Measurements from ENCODE around the gene AFG3L2. TPM values are rescaled to one million over a fixed set of nuclear protein-coding genes. Genes with fewer than 3 reads are reported as not detected.

The AFG3L2 gene
- total RNA-seq, 2 experiments from 2014 or later: 39.6 to 50.9 TPM

DNA sequence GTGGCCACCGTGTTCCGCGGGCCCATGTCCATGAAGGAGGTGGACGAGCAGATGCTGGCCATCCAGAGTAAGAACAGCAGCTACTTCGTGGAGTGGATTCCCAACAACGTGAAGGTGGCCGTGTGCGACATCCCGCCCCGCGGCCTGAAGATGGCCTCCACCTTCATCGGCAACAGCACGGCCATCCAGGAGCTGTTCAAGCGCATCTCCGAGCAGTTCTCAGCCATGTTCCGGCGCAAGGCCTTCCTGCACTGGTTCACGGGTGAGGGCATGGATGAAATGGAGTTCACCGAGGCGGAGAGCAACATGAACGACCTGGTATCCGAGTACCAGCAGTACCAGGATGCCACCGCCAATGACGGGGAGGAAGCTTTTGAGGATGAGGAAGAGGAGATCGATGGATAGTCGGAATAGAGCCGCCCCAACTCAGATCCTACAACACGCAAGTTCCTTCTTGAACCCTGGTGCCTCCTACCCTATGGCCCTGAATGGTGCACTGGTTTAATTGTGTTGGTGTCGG, 51.2 kb downstream of the AFG3L2 start:
- DNase-seq: no peak
- CTCF ChIA-PET: no interaction called here
- H3K27ac Mint-ChIP-seq: no peak overlapping the region
- H3K4me1 Mint-ChIP-seq: peaks cover 16% of the 10 kb centered on the region
- H3K9me3 Mint-ChIP-seq (ENCODE audit: low read depth): no peaks in the 10 kb centered on the region
- H3K36me3 Mint-ChIP-seq: peaks cover 42% of the 10 kb centered on the region
- no peaks in the 10 kb centered on the region for H3K27me3 Mint-ChIP-seq
- no peak for ATAC-seq
- H3K4me3 Mint-ChIP-seq: no peak overlapping the region

DNA sequence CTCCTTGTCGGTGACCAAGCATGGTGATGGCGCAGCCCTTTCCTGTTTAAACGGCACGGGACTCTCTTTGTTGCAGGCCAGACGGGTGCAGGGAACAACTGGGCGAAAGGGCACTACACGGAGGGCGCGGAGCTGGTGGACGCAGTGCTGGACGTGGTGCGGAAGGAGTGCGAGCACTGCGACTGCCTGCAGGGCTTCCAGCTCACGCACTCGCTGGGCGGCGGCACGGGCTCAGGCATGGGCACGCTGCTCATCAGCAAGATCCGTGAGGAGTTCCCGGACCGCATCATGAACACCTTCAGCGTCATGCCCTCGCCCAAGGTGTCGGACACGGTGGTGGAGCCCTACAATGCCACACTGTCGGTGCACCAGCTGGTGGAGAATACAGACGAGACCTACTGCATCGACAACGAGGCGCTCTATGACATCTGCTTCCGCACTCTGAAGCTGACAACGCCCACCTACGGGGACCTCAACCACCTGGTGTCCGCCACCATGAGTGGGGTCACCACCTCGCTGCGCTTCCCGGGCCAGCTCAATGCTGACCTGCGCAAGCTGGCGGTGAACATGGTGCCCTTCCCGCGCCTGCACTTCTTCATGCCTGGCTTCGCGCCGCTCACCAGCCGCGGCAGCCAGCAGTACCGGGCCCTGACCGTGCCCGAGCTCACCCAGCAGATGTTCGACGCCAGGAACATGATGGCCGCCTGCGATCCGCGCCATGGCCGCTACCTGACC, 51.9 kb downstream of the AFG3L2 start:
- CTCF ChIA-PET: no interaction called here
- H3K36me3 Mint-ChIP-seq: peaks cover 39% of the 10 kb centered on the region

DNA sequence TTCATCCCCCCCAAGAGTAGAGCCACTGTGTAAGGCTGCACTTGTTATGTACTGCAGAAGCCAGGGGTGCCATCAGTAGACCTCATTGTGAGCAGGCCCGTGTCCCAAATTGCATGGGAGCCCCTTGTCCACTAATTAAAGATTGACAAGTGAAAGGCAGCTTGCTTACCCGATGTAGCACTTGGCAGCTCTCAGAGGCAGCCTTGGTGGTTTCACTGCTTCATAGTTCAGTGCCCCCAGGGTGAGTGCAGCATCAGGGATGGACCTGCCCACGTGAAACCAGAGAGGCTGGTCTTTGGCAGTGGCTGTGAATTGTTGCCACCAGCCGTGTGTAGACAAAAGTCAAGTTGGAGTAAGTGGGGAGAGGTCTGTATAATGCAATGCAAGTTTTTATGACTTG, 55.7 kb downstream of the AFG3L2 start:
- ATAC-seq: no peak
- H3K36me3 Mint-ChIP-seq: peaks cover 21% of the 10 kb centered on the region
- no peak overlapping the region for H3K4me3 Mint-ChIP-seq
- DNase-seq: no peak
- H3K9me3 Mint-ChIP-seq (ENCODE audit: low read depth): no peaks in the 10 kb centered on the region
- no peaks in the 10 kb centered on the region for H3K27me3 Mint-ChIP-seq
- CTCF ChIA-PET: no interaction called here
- peaks cover 2% of the 10 kb centered on the region for H3K4me1 Mint-ChIP-seq
- no peak overlapping the region for H3K27ac Mint-ChIP-seq

More for the DNA sequence above, 51.9 kb downstream of the AFG3L2 start:
- DNase-seq: no peak
- no peak for ATAC-seq
- Mint-ChIP-seq H3K9me3 (ENCODE audit: low read depth) (no peaks in the 10 kb centered on the region), H3K4me3 (no peak overlapping the region), H3K4me1 (peaks cover 16% of the 10 kb centered on the region), H3K27ac (no peak overlapping the region), H3K27me3 (no peaks in the 10 kb centered on the region)

DNA sequence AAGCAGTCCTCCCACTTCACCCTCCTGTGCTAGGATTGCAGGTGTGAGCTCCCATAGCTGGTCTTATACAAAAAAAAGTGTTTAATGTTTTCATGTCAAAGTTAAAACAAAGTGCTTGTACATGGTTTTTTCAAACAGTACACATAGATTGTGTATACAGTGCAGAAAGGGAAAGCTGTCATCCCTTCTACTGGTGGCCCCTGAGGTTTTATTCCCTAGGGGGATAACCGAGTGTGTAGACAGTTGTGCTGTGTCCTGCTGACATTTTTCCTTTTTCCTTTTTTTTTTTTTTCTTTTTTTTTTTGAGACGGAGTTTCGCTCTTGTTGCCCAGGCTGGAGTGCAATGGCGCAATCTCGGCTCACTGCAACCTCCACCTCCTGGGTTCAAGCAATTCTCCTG, 58.2 kb downstream of the AFG3L2 start:
- no peak overlapping the region for H3K4me3 Mint-ChIP-seq
- H3K4me1 Mint-ChIP-seq: no peaks in the 10 kb centered on the region
- CTCF ChIA-PET: interaction anchor here (2.9 kb wide), 1 partner anchor 10 kb away, joined by 14 read pairs; no protein-coding TSS in a partner anchor
- no peak overlapping the region for H3K27ac Mint-ChIP-seq
- no peaks in the 10 kb centered on the region for H3K27me3 Mint-ChIP-seq
- ATAC-seq (no peak), DNase-seq (no peak)
- peaks cover 5% of the 10 kb centered on the region for H3K36me3 Mint-ChIP-seq
- no peaks in the 10 kb centered on the region for H3K9me3 Mint-ChIP-seq (ENCODE audit: low read depth)

DNA sequence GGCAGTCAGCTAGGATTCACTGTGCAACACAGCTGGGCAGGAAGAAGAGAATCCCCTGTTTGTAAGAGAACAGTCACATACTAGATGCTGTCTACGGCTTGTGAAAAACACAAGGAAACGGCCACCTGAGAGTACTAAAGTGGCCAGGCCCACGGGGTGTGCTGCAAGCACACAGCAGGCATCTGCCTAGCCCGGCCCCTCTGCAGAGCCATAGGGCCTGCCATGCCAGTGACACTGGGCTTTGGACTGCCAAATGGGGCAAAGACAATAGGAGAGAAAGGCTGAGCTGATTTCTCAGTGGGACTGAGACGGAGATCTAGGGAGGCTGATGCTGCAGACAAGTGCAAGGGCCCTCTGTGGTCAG, 58.7 kb downstream of the AFG3L2 start:
- Mint-ChIP-seq H3K4me1 (no peaks in the 10 kb centered on the region), H3K9me3 (ENCODE audit: low read depth) (no peaks in the 10 kb centered on the region), H3K36me3 (peaks cover 5% of the 10 kb centered on the region), H3K27ac (no peak overlapping the region), H3K27me3 (no peaks in the 10 kb centered on the region), H3K4me3 (no peak overlapping the region)
- ATAC-seq (no peak), DNase-seq (no peak)
- CTCF ChIA-PET: interaction anchor here (2.9 kb wide), 1 partner anchor 11 kb away, joined by 14 read pairs; no protein-coding TSS in a partner anchor

DNA sequence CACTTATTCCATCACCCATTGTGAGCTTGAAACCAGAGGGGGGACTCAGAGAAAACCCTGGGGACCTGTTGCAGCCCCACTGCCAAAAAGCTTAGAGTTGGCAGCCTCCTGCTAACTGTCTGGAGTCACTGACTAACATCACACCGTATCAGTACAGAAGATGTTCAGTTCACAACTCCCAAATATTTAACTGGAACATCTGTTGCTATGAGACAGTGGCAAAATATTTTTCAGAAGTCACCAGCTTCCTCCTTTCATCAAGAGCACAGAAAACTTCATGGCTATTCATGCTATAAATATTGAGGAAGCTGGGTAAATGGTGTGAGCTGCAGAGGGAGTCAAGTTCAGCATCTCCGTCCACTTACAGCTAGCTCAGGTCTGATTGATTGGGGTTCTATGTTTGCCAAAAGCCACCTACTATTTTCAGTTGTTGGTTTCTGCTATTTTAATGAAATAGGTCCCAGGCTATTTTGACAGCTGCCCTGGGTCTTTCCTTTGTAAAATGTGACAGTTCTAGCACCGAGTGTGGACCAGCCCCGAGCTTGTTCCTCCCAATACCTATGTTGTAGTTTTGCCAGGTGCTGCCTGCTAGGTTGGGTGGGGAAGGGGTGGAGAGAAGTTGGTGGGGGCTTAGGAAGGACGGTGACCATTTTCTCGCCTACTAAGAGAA, 59.2 kb downstream of the AFG3L2 start:
- no peak for DNase-seq
- Mint-ChIP-seq H3K9me3 (ENCODE audit: low read depth) (no peaks in the 10 kb centered on the region), H3K36me3 (peaks cover 6% of the 10 kb centered on the region), H3K4me3 (no peak overlapping the region), H3K4me1 (no peaks in the 10 kb centered on the region), H3K27me3 (peaks cover 2% of the 10 kb centered on the region), H3K27ac (no peak overlapping the region)
- CTCF ChIA-PET: interaction anchor here (2.9 kb wide), 1 partner anchor 11 kb away, joined by 14 read pairs; no protein-coding TSS in a partner anchor
- no peak for ATAC-seq

DNA sequence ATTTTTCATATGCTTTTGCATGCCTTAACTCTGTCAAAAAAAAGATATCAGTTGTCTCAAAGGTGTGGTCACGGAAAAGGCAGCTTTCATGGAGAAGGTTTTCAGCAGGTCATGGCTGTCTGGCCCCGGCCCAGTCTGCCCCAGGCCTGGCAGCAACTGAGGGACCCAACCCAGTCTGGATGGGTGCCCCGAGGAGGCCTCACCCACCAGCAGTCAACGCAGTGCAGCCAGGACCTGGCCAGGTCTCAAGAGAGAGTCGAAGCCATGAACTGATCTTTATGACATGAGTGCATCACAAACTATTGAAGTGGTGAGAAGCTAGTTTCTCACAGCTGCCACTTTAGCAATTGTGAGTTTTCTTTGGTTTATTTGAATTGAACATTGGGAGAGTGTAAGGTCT, 61.1 kb downstream of the AFG3L2 start:
- CTCF ChIA-PET: interaction anchor here (1.6 to 3.0 kb wide), 3 partner anchors 13 to 43 kb away, joined by 3 to 14 read pairs (median 13); no protein-coding TSS in a partner anchor
- Mint-ChIP-seq H3K4me3 (no peak overlapping the region), H3K9me3 (ENCODE audit: low read depth) (peaks cover 3% of the 10 kb centered on the region), H3K27ac (no peak overlapping the region), H3K27me3 (peaks cover 7% of the 10 kb centered on the region), H3K4me1 (no peaks in the 10 kb centered on the region), H3K36me3 (peaks cover 10% of the 10 kb centered on the region)
- DNase-seq (no peak), ATAC-seq (no peak)

DNA sequence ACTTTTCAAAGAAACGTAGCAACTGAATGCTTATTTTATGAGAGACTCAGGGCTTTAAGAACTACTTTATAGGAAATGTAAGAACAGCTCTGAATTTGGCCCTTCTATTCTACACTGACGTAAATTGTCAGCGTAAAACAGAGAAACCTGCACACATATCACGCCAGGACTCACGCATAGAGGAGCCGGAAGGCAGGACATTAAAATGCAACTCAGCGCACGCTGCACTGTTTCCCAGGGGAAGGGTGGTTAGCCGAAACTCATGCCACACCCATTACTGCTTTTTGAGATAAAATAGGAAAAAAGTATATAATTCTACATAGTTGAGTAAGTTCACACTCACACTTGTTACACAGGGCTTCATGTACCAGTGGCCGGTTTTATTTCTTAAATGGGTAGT, 61.5 kb downstream of the AFG3L2 start:
- Mint-ChIP-seq H3K36me3 (peaks cover 14% of the 10 kb centered on the region), H3K9me3 (ENCODE audit: low read depth) (peaks cover 3% of the 10 kb centered on the region), H3K27me3 (peaks cover 9% of the 10 kb centered on the region), H3K4me1 (no peaks in the 10 kb centered on the region), H3K4me3 (no peak overlapping the region), H3K27ac (no peak overlapping the region)
- DNase-seq (no peak), ATAC-seq (no peak)
- CTCF ChIA-PET: interaction anchor here (1.6 to 3.0 kb wide), 2 partner anchors 13 to 42 kb away, joined by 3 to 13 read pairs; no protein-coding TSS in a partner anchor

DNA sequence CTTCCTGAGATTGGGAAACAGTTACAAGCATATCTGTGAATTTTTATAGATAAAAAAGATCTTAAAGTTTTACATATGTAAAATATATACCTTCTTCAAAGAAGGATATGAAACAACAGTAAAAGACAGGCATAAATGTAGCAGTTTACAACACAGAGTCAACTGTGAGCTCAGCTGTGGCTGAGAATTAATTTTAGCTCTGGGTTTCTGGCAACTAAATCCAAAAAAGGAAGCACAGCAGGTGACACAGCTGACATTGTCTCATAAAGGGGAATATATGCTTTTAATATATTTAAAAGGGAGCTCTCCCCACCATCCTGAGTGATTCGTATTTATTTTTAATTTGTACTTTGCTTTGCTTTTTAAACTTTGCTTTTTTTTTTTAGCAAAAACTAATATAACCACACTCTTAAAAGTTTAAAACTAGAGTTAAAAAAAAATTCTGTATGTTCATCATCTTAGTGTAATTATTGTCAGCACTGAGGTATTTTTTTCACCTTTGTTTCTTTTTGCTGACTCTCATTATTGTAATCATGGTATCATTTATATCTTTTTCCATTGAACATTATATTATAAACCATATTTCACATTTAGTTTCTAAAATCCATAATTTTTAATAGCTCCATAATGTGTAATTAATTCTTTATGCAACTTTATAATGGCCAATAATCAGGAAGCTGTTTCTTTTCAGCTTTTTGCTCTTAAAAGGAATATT, 62.3 kb downstream of the AFG3L2 start:
- CTCF ChIA-PET: interaction anchor here (1.6 to 3.0 kb wide), 2 partner anchors 14 to 42 kb away, joined by 3 to 13 read pairs; no protein-coding TSS in a partner anchor
- no peak for DNase-seq
- Mint-ChIP-seq H3K27me3 (peaks cover 11% of the 10 kb centered on the region), H3K36me3 (peaks cover 16% of the 10 kb centered on the region), H3K4me3 (no peak overlapping the region), H3K27ac (no peak overlapping the region), H3K9me3 (ENCODE audit: low read depth) (peaks cover 3% of the 10 kb centered on the region), H3K4me1 (peaks cover 1% of the 10 kb centered on the region)
- no peak for ATAC-seq

DNA sequence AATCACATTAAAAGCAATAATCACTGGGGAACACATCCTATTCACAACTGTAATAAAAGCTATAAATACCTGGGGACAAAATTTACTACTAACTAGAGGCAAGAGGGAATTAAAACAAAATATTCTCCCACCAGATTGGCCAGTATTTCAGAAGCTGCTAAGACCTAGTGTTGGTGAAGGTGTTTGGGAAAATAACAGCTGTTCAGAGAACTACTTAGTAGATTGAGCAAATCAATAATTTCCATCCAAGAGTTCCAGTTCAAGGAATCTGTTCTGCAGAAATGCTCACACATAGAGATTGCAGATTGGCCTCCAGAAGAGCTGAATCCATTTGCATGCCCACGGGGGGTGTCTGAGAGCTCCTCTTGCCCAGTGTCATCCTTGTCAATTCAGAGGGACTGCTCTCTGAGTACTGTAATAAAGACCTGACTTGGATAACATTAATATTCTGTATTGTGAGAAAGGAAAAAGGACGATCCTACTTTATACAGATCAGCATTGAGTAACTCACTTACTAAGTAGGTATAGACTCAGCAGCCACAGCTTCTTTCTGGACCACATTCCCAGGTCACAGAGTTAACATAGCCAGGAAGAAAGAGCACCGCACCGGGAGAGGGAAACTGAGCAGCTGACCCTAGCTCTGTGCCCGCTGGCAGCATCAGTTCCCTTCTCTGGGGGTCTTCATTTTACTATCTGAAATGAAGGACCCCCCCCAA, 63.3 kb downstream of the AFG3L2 start:
- ATAC-seq: no peak
- no peak for DNase-seq
- CTCF ChIA-PET: interaction anchor here (3.0 kb wide), 1 partner anchor 15 kb away, joined by 13 read pairs; no protein-coding TSS in a partner anchor
- peaks cover 21% of the 10 kb centered on the region for H3K27me3 Mint-ChIP-seq
- H3K27ac Mint-ChIP-seq: no peak overlapping the region
- peaks cover 3% of the 10 kb centered on the region for H3K9me3 Mint-ChIP-seq (ENCODE audit: low read depth)
- no peak overlapping the region for H3K4me3 Mint-ChIP-seq
- H3K36me3 Mint-ChIP-seq: peaks cover 18% of the 10 kb centered on the region
- peaks cover 6% of the 10 kb centered on the region for H3K4me1 Mint-ChIP-seq

DNA sequence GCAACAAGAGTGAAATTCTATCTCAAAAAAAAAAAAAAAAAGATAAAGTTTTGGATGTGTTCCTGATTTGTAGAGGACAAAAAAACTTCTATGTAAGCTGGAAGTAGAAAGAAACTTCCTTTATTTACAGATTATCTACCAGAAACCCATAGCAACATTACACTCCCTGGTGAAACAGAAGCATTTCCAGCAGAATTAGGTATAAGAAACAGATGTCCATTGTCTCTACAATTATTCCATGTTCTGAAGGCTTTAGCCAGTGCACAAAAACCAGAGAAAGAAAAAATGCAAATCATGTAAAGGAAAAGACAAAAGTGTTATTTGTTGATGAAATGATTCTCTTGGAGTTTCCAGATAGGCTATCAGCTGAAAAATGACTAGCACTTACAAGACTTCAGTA, 64.1 kb downstream of the AFG3L2 start:
- Mint-ChIP-seq H3K27ac (no peak overlapping the region), H3K27me3 (peaks cover 24% of the 10 kb centered on the region), H3K4me1 (peaks cover 6% of the 10 kb centered on the region), H3K9me3 (ENCODE audit: low read depth) (peaks cover 3% of the 10 kb centered on the region), H3K4me3 (no peak overlapping the region), H3K36me3 (peaks cover 18% of the 10 kb centered on the region)
- no peak for DNase-seq
- ATAC-seq: no peak
- CTCF ChIA-PET: interaction anchor here (3.0 kb wide), 1 partner anchor 15 kb away, joined by 13 read pairs; no protein-coding TSS in a partner anchor

DNA sequence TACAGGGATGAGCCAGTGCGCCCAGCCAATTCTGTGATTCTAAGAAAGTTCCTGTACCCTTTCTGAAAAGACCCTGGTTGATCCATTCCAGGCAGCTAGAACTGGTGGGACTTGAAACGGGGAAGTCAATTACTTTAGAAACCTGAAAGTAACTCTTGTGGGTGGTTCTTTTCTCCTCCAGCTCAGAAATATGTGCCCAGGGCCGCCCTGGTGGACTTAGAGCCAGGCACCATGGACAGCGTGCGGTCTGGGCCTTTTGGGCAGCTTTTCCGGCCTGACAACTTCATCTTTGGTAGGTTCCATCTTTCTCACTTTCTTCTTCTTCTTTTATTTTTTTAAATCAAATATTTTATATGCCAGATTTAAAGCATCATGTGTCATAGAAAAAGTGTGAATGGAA, 66.3 kb downstream of the AFG3L2 start:
- Mint-ChIP-seq H3K36me3 (peaks cover 18% of the 10 kb centered on the region), H3K27ac (no peak overlapping the region)
- CTCF ChIA-PET: interaction anchor here (1.4 kb wide), 1 partner anchor 17 kb away, joined by 5 read pairs; no protein-coding TSS in a partner anchor

More for the DNA sequence above, 66.3 kb downstream of the AFG3L2 start:
- Mint-ChIP-seq H3K4me3 (no peak overlapping the region), H3K9me3 (ENCODE audit: low read depth) (peaks cover 3% of the 10 kb centered on the region), H3K27me3 (peaks cover 42% of the 10 kb centered on the region), H3K4me1 (peaks cover 15% of the 10 kb centered on the region)
- no peak for ATAC-seq
- DNase-seq: no peak

Measured in activated CD8-positive, alpha-beta memory T cell treated with anti-CD3 and anti-CD28 coated beads, Interleukin-2, amount 10 ng/mL, durations not matched to agents 7 days and 5 days (primary cell).